HepG2 (cell line): Measurements from ENCODE around the gene MRPL48. TPM values are rescaled to one million over a fixed set of nuclear protein-coding genes. Genes with fewer than 3 reads are reported as not detected.

ENCODE experiments used
- EZH2 ChIP-seq: conservative IDR thresholded peaks from 2 replicates; pipeline ENCODE4 v1.6.1; 2012; ENCODE audit warnings: mild to moderate bottlenecking, low read depth, low read length, moderate library complexity
- KDM1A ChIP-seq: IDR thresholded peaks from 2 replicates; pipeline ENCODE4 v1.6.1; 2016; ENCODE audit warnings: missing compliant biosample characterization
- KDM5A ChIP-seq: fragments of 200-600 bp; sonication (generic); IDR thresholded peaks from 2 replicates; pipeline ENCODE4 v1.7.0; 2018; ENCODE audit warnings: antibody characterized with exemption, mild to moderate bottlenecking, low read length, borderline replicate concordance
- KDM6A ChIP-seq: IDR thresholded peaks from 2 replicates; pipeline ENCODE4 v1.6.1; 2016; ENCODE audit warnings: low read depth
- KLF9 ChIP-seq: IDR thresholded peaks from 2 replicates; pipeline ENCODE4 v1.6.1; 2016; ENCODE audit warnings: low read depth
- MXD1 ChIP-seq: sonication (generic); formaldehyde crosslinking; IDR thresholded peaks from 2 replicates; pipeline ENCODE4 v1.4.0; 2020; ENCODE audit warnings: mild to moderate bottlenecking, missing genetic modification reagents
- NFRKB ChIP-seq: fragments of 450-650 bp; IDR thresholded peaks from 2 replicates; pipeline ENCODE4 v1.6.1; 2017
- NKX3-1 ChIP-seq: sonication (generic); formaldehyde crosslinking; IDR thresholded peaks from 2 replicates; pipeline ENCODE4 v1.5.0; 2020; ENCODE audit warnings: missing genetic modification reagents
- PPARG ChIP-seq: conservative IDR thresholded peaks from 2 replicates; pipeline ENCODE4 v1.6.1; 2016; ENCODE audit warnings: missing biosample characterization, missing genetic modification reagents
- REL ChIP-seq: sonication (generic); formaldehyde crosslinking; conservative IDR thresholded peaks from 2 replicates; pipeline ENCODE4 v1.8.0; 2022; ENCODE audit warnings: mild to moderate bottlenecking, missing genetic modification reagents, moderate library complexity
- SP4 ChIP-seq: sonication (generic); formaldehyde crosslinking; IDR thresholded peaks from 2 replicates; pipeline ENCODE4 v1.8.1; 2023; ENCODE audit warnings: mild to moderate bottlenecking, missing genetic modification reagents
- TBL1XR1 ChIP-seq: fragments of 150-350 bp; IDR thresholded peaks from 2 replicates; pipeline ENCODE4 v1.6.1; 2014; ENCODE audit warnings: borderline replicate concordance, low read length; ENCODE audit not compliant: partially characterized antibody
- U2AF2 ChIP-seq: fragments of 200-400 bp; formaldehyde crosslinking; IDR thresholded peaks from 2 replicates; pipeline ENCODE4 v1.6.1; 2017; ENCODE audit warnings: low read depth, mild to moderate bottlenecking, low read length
- XBP1 ChIP-seq: sonication (generic); formaldehyde crosslinking; IDR thresholded peaks from 2 replicates; pipeline ENCODE4 v1.5.0; 2020; ENCODE audit warnings: missing genetic modification reagents
- ZNF18 ChIP-seq: sonication (generic); formaldehyde crosslinking; IDR thresholded peaks from 2 replicates; pipeline ENCODE4 v1.8.0; 2022; ENCODE audit warnings: mild to moderate bottlenecking, missing genetic modification reagents; ENCODE audit not compliant: insufficient replicate concordance
- ZNF557 ChIP-seq: sonication (generic); formaldehyde crosslinking; IDR thresholded peaks from 2 replicates; pipeline ENCODE4 v1.4.0; 2020; ENCODE audit warnings: missing genetic modification reagents
- ZNF567 ChIP-seq: sonication (generic); formaldehyde crosslinking; IDR thresholded peaks from 2 replicates; pipeline ENCODE4 v1.8.1; 2023; ENCODE audit warnings: mild to moderate bottlenecking, missing genetic modification reagents, borderline replicate concordance
- ZSCAN12 ChIP-seq: sonication (generic); formaldehyde crosslinking; IDR thresholded peaks from 2 replicates; pipeline ENCODE4 v1.9.0; 2021; ENCODE audit warnings: mild to moderate bottlenecking, missing genetic modification reagents
- polyA plus RNA-seq, 8 experiments: library from polyadenylated mRNA; depleted of rRNA in 3 of 8; stranded (reverse) in 7 of 8; unstranded in 1 of 8; fragments of >200 nt; fragmentation: Illumina TruSeq in 4 of 8; extraction: Trizol in 4 of 8; gene quantifications; 2 replicates each; pipeline versions ENCODE4 v1.2.1 to v1.2.3, GENCODE V29; 2011 to 2016; ENCODE audit warnings: low read depth in 4 of 8, missing spikeins in 1 of 8, mixed read lengths in 1 of 8; ENCODE audit not compliant: insufficient read depth in 1 of 8
- total RNA-seq, 5 experiments: library from RNA; depleted of rRNA; stranded (reverse); fragments of >200 nt; fragmentation: Illumina TruSeq; extraction: Trizol; gene quantifications; 2 replicates each; pipeline ENCODE4 v1.2.3, GENCODE V29; 2016; ENCODE audit warnings: low read depth in 1 of 5
- TF ChIP-seq, protein P1 (sequence below), 2 experiments: sonication (generic) in 1 of 2; formaldehyde crosslinking in 1 of 2; IDR thresholded peaks; 2 replicates each; pipeline versions ENCODE4 v1.6.1 to v1.9.0; 2014 to 2022; ENCODE audit warnings: antibody characterized with exemption in 1 of 2, borderline replicate concordance in 1 of 2, inconsistent platforms in 1 of 2, low read depth in 1 of 2, missing genetic modification reagents in 1 of 2
- TF ChIP-seq, protein P2 (sequence below): conservative IDR thresholded peaks from 2 replicates; pipeline ENCODE4 v1.6.1; 2018; ENCODE audit warnings: missing genetic modification reagents

Gene MRPL48
- total and polyA plus RNA-seq, 2 of the 13 experiments (the other 11 are each of a cell fraction or from before 2014, with no cell fraction given): 61.2 to 67.9 TPM

- TF ChIP-seq SP4 (peak; percentile 32; the same call in 1 of the 2 replicates), ZNF567 (CRISPR knock-in tag) (no peak), XBP1 (CRISPR knock-in tag) (no peak; the same call in 1 of the 2 replicates), EZH2 (no peak), TBL1XR1 (peak; percentile 56), KDM5A (peak; percentile 99), KLF9 (CRISPR knock-in tag) (peak; percentile 97), MXD1 (peak; percentile 70; the same call in 1 of the 2 replicates), KDM1A (CRISPR knock-in tag) (no peak), REL (CRISPR knock-in tag) (0 out of 2 replicates have a peak, but pooled peaks have one; percentile 75), NKX3-1 (CRISPR knock-in tag) (peak; percentile 79), NFRKB (peak; percentile 91), ZSCAN12 (CRISPR knock-in tag) (peak; percentile 9; the same call in 1 of the 2 replicates), ZNF557 (CRISPR knock-in tag) (no peak; the same call in 1 of the 2 replicates), U2AF2 (0 out of 2 replicates have a peak, but pooled peaks have one; percentile 38), KDM6A (CRISPR knock-in tag) (no peak), ZNF18 (CRISPR knock-in tag) (no peak), PPARG (CRISPR knock-in tag) (no peak)
- TF ChIP-seq, protein P1, sequence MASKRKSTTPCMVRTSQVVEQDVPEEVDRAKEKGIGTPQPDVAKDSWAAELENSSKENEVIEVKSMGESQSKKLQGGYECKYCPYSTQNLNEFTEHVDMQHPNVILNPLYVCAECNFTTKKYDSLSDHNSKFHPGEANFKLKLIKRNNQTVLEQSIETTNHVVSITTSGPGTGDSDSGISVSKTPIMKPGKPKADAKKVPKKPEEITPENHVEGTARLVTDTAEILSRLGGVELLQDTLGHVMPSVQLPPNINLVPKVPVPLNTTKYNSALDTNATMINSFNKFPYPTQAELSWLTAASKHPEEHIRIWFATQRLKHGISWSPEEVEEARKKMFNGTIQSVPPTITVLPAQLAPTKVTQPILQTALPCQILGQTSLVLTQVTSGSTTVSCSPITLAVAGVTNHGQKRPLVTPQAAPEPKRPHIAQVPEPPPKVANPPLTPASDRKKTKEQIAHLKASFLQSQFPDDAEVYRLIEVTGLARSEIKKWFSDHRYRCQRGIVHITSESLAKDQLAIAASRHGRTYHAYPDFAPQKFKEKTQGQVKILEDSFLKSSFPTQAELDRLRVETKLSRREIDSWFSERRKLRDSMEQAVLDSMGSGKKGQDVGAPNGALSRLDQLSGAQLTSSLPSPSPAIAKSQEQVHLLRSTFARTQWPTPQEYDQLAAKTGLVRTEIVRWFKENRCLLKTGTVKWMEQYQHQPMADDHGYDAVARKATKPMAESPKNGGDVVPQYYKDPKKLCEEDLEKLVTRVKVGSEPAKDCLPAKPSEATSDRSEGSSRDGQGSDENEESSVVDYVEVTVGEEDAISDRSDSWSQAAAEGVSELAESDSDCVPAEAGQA (IDR thresholded peaks at IDR 0.05; ENCODE audit: low read depth): peak; percentile 87
- TF ChIP-seq, protein P1 (CRISPR knock-in tag; IDR thresholded peaks at IDR 0.05; ENCODE audit: borderline replicate concordance): no peak
- TF ChIP-seq, protein P2, sequence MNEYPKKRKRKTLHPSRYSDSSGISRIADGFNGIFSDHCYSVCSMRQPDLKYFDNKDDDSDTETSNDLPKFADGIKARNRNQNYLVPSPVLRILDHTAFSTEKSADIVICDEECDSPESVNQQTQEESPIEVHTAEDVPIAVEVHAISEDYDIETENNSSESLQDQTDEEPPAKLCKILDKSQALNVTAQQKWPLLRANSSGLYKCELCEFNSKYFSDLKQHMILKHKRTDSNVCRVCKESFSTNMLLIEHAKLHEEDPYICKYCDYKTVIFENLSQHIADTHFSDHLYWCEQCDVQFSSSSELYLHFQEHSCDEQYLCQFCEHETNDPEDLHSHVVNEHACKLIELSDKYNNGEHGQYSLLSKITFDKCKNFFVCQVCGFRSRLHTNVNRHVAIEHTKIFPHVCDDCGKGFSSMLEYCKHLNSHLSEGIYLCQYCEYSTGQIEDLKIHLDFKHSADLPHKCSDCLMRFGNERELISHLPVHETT (CRISPR knock-in tag): 0 out of 2 replicates have a peak, but pooled peaks have one; percentile 47
Observed at GRCh38 chr11:73787643-73788558, at the start of gene MRPL48 (continued).
